IMR-90 (cell line): ENCODE results near the gene CPSF4L. TPM values are rescaled to one million over a fixed set of nuclear protein-coding genes. Genes with fewer than 3 reads are reported as not detected.
A peak's percentile ranks its signal among the peaks of the same experiment; 100 is the strongest.

Experiments used
- ATAC-seq: fragments of 200-7000 bp; cut with Tn5 transposase; 2 replicates; pipeline ENCODE4 v1.9.1; 2020; ENCODE audit warnings: low read depth, mild to moderate bottlenecking, moderate library complexity
- BruUV-seq: library from RNA; stranded (reverse); fragments of 400-500 nt; replicated peaks from 2 replicates; lab custom pipeline; 2021; lab: Mats Ljungman, UMichigan
- CTCF ChIA-PET: fragments of 300-600 bp; formaldehyde crosslinking; extraction: SDS; loops from one replicate; lab custom pipeline; 2021; ENCODE audit warnings: antibody characterized with exemption; lab: Yijun Ruan, JAX
- POLR2A ChIA-PET: fragments of 300-600 bp; sonication (Branson Sonifier 250); formaldehyde crosslinking; loops from one replicate; lab custom pipeline; 2022; ENCODE audit warnings: antibody characterized with exemption; ENCODE audit not compliant: unreplicated experiment; lab: Charles Lee
- DNase-seq: peaks from one replicate; pipeline ENCODE4 v3.0.0; 2013
- H2AFZ ChIP-seq: replicated peaks from 2 replicates; pipeline ENCODE3; 2013; ENCODE audit warnings: low read length, mild to moderate bottlenecking; ENCODE audit not compliant: poor library complexity
- H2AK5ac ChIP-seq: 2 replicates; pipeline ENCODE4 v1.6.1; 2013; ENCODE audit warnings: low read depth, low read length, inconsistent platforms
- H2AK9ac ChIP-seq: replicated peaks from 2 replicates; pipeline ENCODE3; 2013; ENCODE audit warnings: mild to moderate bottlenecking, low read depth, low read length, moderate library complexity; ENCODE audit not compliant: poor library complexity
- H2BK120ac ChIP-seq: 2 replicates; pipeline ENCODE4 v1.6.1; 2013; ENCODE audit warnings: low read depth, low read length, inconsistent platforms
- H2BK15ac ChIP-seq: 3 replicates; pipeline ENCODE4 v1.6.1; 2013; ENCODE audit warnings: low read depth, low read length, inconsistent platforms
- H2BK20ac ChIP-seq: 2 replicates; pipeline ENCODE4 v1.6.1; 2013; ENCODE audit warnings: low read depth, mild to moderate bottlenecking, inconsistent platforms, low read length, moderate library complexity
- H2BK5ac ChIP-seq: 2 replicates; pipeline ENCODE4 v1.6.1; 2013; ENCODE audit warnings: mild to moderate bottlenecking, low read depth, low read length, inconsistent platforms; ENCODE audit not compliant: poor library complexity, severe bottlenecking
- H3K14ac ChIP-seq: replicated peaks from 2 replicates; pipeline ENCODE4 v1.6.1; 2013; ENCODE audit warnings: low read depth, low read length, inconsistent platforms
- H3K18ac ChIP-seq: 2 replicates; pipeline ENCODE4 v1.6.1; 2013; ENCODE audit warnings: low read depth, low read length, control low read depth
- H3K23ac ChIP-seq: 2 replicates; pipeline ENCODE4 v1.6.1; 2013; ENCODE audit warnings: low read depth, low read length, inconsistent platforms
- H3K27ac ChIP-seq: 2 replicates; pipeline ENCODE4 v1.5.1; 2013; ENCODE audit warnings: mild to moderate bottlenecking, control low read depth, low read length; ENCODE audit not compliant: insufficient read depth
- H3K27me3 ChIP-seq: 2 replicates; pipeline ENCODE4 v1.6.1; 2013; ENCODE audit warnings: low read length; ENCODE audit not compliant: control insufficient read depth, insufficient read depth
- H3K36me3 ChIP-seq: 2 replicates; pipeline ENCODE4 v1.6.1; 2013; ENCODE audit warnings: low read length, mixed read lengths; ENCODE audit not compliant: control insufficient read depth, insufficient read depth
- H3K4ac ChIP-seq: 2 replicates; pipeline ENCODE4 v1.6.1; 2013; ENCODE audit warnings: low read depth, low read length, inconsistent platforms
- H3K4me1 ChIP-seq: 2 replicates; pipeline ENCODE4 v1.6.1; 2013; ENCODE audit warnings: low read length, mixed read lengths; ENCODE audit not compliant: control insufficient read depth, insufficient read depth
- H3K4me2 ChIP-seq: 2 replicates; pipeline ENCODE4 v1.6.1; 2013; ENCODE audit warnings: low read depth, mild to moderate bottlenecking, control low read depth, low read length, moderate library complexity
- H3K4me3 ChIP-seq: 2 replicates; pipeline ENCODE4 v1.5.1; 2013; ENCODE audit warnings: low read depth, mild to moderate bottlenecking, control low read depth, low read length, moderate library complexity; ENCODE audit not compliant: insufficient read depth
- H3K56ac ChIP-seq: 2 replicates; pipeline ENCODE4 v1.6.1; 2013; ENCODE audit warnings: low read length, inconsistent platforms; ENCODE audit not compliant: insufficient read depth; ENCODE audit errors: extremely low read depth
- H3K79me1 ChIP-seq, 2 experiments: 2 replicates each; pipeline ENCODE4 v1.6.1; 2013; ENCODE audit warnings: low read length in 2 of 2, inconsistent platforms in 1 of 2, low read depth in 1 of 2
- H3K9ac ChIP-seq: 2 replicates; pipeline ENCODE4 v1.6.1; 2013; ENCODE audit warnings: low read depth, low read length, control low read depth
- H3K9me1 ChIP-seq: 2 replicates; pipeline ENCODE4 v1.6.1; 2013; ENCODE audit warnings: low read length, inconsistent platforms; ENCODE audit not compliant: insufficient read depth
- H3K9me3 ChIP-seq: 2 replicates; pipeline ENCODE4 v1.6.1; 2013; ENCODE audit warnings: low read length; ENCODE audit not compliant: control insufficient read depth, insufficient read depth
- H4K20me1 ChIP-seq: 2 replicates; pipeline ENCODE4 v1.6.1; 2013; ENCODE audit warnings: low read length, inconsistent platforms; ENCODE audit not compliant: insufficient read depth
- H4K5ac ChIP-seq: 2 replicates; pipeline ENCODE4 v1.6.1; 2013; ENCODE audit warnings: mild to moderate bottlenecking, low read depth, low read length, control low read depth
- H4K8ac ChIP-seq, 2 experiments: 2 replicates each; pipeline ENCODE4 v1.6.1; 2013; ENCODE audit warnings: low read depth in 2 of 2, low read length in 2 of 2, control low read depth in 1 of 2, inconsistent platforms in 1 of 2
- H4K91ac ChIP-seq: 2 replicates; pipeline ENCODE4 v1.6.1; 2013; ENCODE audit warnings: low read depth, low read length, inconsistent platforms; ENCODE audit not compliant: insufficient read depth
- CEBPB ChIP-seq: IDR thresholded peaks from 2 replicates; pipeline ENCODE4 v1.6.1; 2012; ENCODE audit warnings: low read depth, low read length, improper control_type of control experiment
- CHD1 ChIP-seq: IDR thresholded peaks from 2 replicates; pipeline ENCODE4 v1.6.1; 2012; ENCODE audit warnings: low read depth, low read length, improper control_type of control experiment
- FOS ChIP-seq: fragments of 150-350 bp; IDR thresholded peaks from 2 replicates; pipeline ENCODE4 v1.6.1; 2016; ENCODE audit warnings: low read depth, low read length
- MAFK ChIP-seq: IDR thresholded peaks from 2 replicates; pipeline ENCODE4 v1.6.1; 2012; ENCODE audit warnings: low read depth, low read length, improper control_type of control experiment
- MAZ ChIP-seq: IDR thresholded peaks from 2 replicates; pipeline ENCODE4 v1.6.1; 2012; ENCODE audit warnings: low read depth, mild to moderate bottlenecking, low read length, improper control_type of control experiment, moderate library complexity, borderline replicate concordance
- MXI1 ChIP-seq: IDR thresholded peaks from 2 replicates; pipeline ENCODE4 v1.6.1; 2012; ENCODE audit warnings: low read depth, mild to moderate bottlenecking, low read length, moderate library complexity, borderline replicate concordance
- NFE2L2 ChIP-seq: fragments of 150-350 bp; IDR thresholded peaks from 2 replicates; pipeline ENCODE4 v1.6.1; 2016; ENCODE audit warnings: low read depth, mild to moderate bottlenecking, low read length
- POLR2A ChIP-seq: IDR thresholded peaks from 2 replicates; pipeline ENCODE4 v1.6.1; 2012; ENCODE audit warnings: mild to moderate bottlenecking, low read depth, low read length
- RAD21 ChIP-seq: IDR thresholded peaks from 2 replicates; pipeline ENCODE4 v1.6.1; 2012; ENCODE audit warnings: low read length, improper control_type of control experiment
- RFX5 ChIP-seq: IDR thresholded peaks from 2 replicates; pipeline ENCODE4 v1.8.0; 2012; ENCODE audit warnings: low read depth, mild to moderate bottlenecking, low read length, moderate library complexity
- SMC3 ChIP-seq: fragments of 150-350 bp; IDR thresholded peaks from 2 replicates; pipeline ENCODE4 v1.6.1; 2016; ENCODE audit warnings: low read depth, mild to moderate bottlenecking, antibody characterized with exemption, low read length, moderate library complexity
- WGBS, 2 experiments: methylation state at CpG; one replicate each; pipeline versions ENCODE4 v1.1.5 to v1.1.7; 2013; ENCODE audit warnings: missing lambda C conversion rate in 2 of 2; ENCODE audit not compliant: insufficient read length in 1 of 2; ENCODE audit errors: extremely low coverage in 2 of 2; 5-methylcytosine and 5-hydroxymethylcytosine counted together
- dilution Hi-C: fragments of 300-500 bp; cut with HindIII; formaldehyde crosslinking; loops from one replicate; pipeline ENCODE4 v1.14.3; 2018; ENCODE audit warnings: low sequenced_read_pairs; ENCODE audit not compliant: unreplicated experiment
- in situ Hi-C: fragments of 300-500 bp; cut with MboI; formaldehyde crosslinking; loops from 3 replicates; pipeline ENCODE4 v1.14.3; 2019; ENCODE audit warnings: low sequenced_read_pairs, inconsistent platforms, mixed read lengths
- intact Hi-C: fragments of 100-400 bp; cut with micrococcal nuclease; formaldehyde crosslinking; loops from 2 replicates; pipeline ENCODE4 v1.10.0; 2022
- polyA plus RNA-seq, 3 experiments: library from polyadenylated mRNA; depleted of rRNA; stranded (reverse); fragments of >200 nt; gene quantifications; 2 replicates each; pipeline ENCODE4 v1.2.3, GENCODE V29; 2012; ENCODE audit warnings: low replicate concordance in 1 of 3
- total RNA-seq: library from RNA; depleted of rRNA; stranded (reverse); fragments of >200 nt; gene quantifications from 2 replicates; pipeline ENCODE4 v1.2.3, GENCODE V29; 2012
- TF ChIP-seq, protein P1 (sequence below): conservative IDR thresholded peaks from 2 replicates; pipeline ENCODE4 v1.5.1; 2012; ENCODE audit warnings: mild to moderate bottlenecking, low read depth, low read length, improper control_type of control experiment
- TF ChIP-seq, protein P2 (sequence below): fragments of 150-350 bp; IDR thresholded peaks from 2 replicates; pipeline ENCODE4 v1.6.1; 2016; ENCODE audit warnings: low read depth, mild to moderate bottlenecking, low read length, moderate library complexity, borderline replicate concordance
- TF ChIP-seq, protein P3 (sequence below): fragments of 150-350 bp; IDR thresholded peaks from 2 replicates; pipeline ENCODE4 v1.6.1; 2017; ENCODE audit warnings: mild to moderate bottlenecking, antibody characterized with exemption, low read length, low read depth

The CPSF4L gene
- total and polyA plus RNA-seq, 2 of the 4 experiments (the other 2 are of a cell fraction) = not detected

DNA sequence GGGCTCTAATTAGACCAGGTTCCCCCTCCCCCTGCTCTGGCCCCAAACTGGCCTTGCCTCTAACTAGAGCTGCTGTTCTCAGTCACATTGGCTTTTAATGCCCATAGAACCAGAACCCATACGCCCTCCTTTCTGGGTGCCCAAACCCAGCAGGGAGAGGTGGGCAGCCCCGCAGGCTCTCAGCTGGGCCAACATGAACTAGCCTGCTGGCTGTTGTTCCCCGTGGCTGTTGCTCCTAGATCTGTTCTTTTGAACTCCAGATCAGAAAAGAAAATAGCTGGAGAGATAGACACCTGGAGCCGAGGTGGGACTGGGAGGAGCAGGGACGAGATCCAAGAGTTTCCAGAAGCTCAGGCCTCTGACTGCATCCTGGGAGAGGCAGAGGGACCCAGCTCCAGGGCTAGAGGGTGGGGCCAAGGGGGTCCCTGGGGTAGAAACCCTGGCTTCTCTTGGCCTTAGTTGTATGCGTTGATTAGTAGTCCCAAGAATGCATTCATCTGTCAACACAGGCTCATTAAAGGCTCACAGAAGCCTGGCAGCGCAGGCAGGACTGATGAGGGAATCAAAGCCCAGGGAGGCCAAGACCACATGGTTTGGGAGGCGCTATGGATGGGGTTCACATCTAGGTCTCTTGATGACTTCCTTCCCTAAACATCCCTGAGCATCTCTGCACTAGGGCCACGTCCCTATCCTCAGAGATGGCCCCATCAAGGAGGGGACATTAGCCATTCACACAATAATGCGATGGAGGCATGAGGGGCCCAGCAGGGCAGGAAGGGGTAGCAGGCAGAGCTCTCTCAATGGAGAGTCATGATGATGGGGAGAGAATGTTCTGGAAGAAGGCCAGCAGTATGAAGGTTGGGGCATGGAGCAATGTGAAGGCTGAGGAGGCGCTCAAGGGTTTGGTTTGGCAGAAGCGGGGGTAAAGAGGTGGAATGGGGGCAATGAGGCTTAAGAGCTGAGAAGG is 1.3 kb upstream of the CPSF4L start:
- Histone ChIP-seq H2BK5ac (no peak overlapping the region), H3K4me2 (no peak overlapping the region), H3K27me3 (no peaks in the 10 kb centered on the region), H3K4ac (no peak overlapping the region; the same call in 1 of the 2 replicates), H3K23ac (no peak overlapping the region), H3K56ac (no peak overlapping the region), H3K27ac (no peak overlapping the region), H2AK9ac (no peak overlapping the region), H3K18ac (no peak overlapping the region), H4K20me1 (no peaks in the 10 kb centered on the region), H2BK120ac (no peak overlapping the region), H2BK15ac (no peak overlapping the region), H3K9ac (no peak overlapping the region), H4K8ac (no peak overlapping the region), H2AFZ (peak overlapping the region; percentile 68), H3K9me3 (no peaks in the 10 kb centered on the region), H3K4me1 (no peaks in the 10 kb centered on the region), H3K14ac (no peak overlapping the region), H2BK20ac (no peak overlapping the region), H3K9me1 (peaks cover 3% of the 10 kb centered on the region; the same call in 1 of the 2 replicates), H4K5ac (no peak overlapping the region; the same call in 1 of the 2 replicates), H3K36me3 (no peaks in the 10 kb centered on the region), H3K4me3 (no peak overlapping the region), H3K79me1 (no peaks in the 10 kb centered on the region), H4K91ac (no peak overlapping the region), H2AK5ac (no peak overlapping the region)
- BruUV-seq = no TSS peak
- no peak for DNase-seq
- no peak; the same call in 1 of the 2 replicates for ATAC-seq
- in situ Hi-C loops = loop anchor here (25.0 kb wide), 2 partner anchors 274 to 924 kb away; no protein-coding TSS in a partner anchor
- dilution Hi-C loops = no loop called here
- POLR2A ChIA-PET = no interaction called here
- 97% methylated on average over 4 of the region's 12 CpGs; no CpG with 5 or more reads in 1 of the 2 experiments for WGBS, 2 experiments
- intact Hi-C loops = no loop called here
- CTCF ChIA-PET = interaction anchor here (1.4 kb wide), 1 partner anchor 48 kb away, joined by 4 read pairs; no protein-coding TSS in a partner anchor
- TF ChIP-seq, protein P1, sequence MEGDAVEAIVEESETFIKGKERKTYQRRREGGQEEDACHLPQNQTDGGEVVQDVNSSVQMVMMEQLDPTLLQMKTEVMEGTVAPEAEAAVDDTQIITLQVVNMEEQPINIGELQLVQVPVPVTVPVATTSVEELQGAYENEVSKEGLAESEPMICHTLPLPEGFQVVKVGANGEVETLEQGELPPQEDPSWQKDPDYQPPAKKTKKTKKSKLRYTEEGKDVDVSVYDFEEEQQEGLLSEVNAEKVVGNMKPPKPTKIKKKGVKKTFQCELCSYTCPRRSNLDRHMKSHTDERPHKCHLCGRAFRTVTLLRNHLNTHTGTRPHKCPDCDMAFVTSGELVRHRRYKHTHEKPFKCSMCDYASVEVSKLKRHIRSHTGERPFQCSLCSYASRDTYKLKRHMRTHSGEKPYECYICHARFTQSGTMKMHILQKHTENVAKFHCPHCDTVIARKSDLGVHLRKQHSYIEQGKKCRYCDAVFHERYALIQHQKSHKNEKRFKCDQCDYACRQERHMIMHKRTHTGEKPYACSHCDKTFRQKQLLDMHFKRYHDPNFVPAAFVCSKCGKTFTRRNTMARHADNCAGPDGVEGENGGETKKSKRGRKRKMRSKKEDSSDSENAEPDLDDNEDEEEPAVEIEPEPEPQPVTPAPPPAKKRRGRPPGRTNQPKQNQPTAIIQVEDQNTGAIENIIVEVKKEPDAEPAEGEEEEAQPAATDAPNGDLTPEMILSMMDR = no peak
- TF ChIP-seq MAFK (no peak), RAD21 (no peak), POLR2A (no peak), CHD1 (no peak), MAZ (no peak), MXI1 (no peak), CEBPB (no peak), FOS (no peak), RFX5 (no peak), SMC3 (no peak), NFE2L2 (no peak)
- TF ChIP-seq, protein P2, sequence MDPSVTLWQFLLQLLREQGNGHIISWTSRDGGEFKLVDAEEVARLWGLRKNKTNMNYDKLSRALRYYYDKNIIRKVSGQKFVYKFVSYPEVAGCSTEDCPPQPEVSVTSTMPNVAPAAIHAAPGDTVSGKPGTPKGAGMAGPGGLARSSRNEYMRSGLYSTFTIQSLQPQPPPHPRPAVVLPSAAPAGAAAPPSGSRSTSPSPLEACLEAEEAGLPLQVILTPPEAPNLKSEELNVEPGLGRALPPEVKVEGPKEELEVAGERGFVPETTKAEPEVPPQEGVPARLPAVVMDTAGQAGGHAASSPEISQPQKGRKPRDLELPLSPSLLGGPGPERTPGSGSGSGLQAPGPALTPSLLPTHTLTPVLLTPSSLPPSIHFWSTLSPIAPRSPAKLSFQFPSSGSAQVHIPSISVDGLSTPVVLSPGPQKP = no peak
- TF ChIP-seq, protein P3, sequence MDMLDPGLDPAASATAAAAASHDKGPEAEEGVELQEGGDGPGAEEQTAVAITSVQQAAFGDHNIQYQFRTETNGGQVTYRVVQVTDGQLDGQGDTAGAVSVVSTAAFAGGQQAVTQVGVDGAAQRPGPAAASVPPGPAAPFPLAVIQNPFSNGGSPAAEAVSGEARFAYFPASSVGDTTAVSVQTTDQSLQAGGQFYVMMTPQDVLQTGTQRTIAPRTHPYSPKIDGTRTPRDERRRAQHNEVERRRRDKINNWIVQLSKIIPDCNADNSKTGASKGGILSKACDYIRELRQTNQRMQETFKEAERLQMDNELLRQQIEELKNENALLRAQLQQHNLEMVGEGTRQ = no peak
